Peyer's patch (tissue), 4 donors: ENCODE measurements around the gene KCNB1.

Experiments used
- CTCF ChIP-seq, 6 experiments: fragments of 450-650 bp in 4 of 6; fragments of 200-600 bp in 2 of 6; sonication (generic) in 1 of 6; IDR thresholded peaks; one replicate each; pipeline ENCODE4 v1.5.1; 2017 to 2019; ENCODE audit warnings: antibody characterized with exemption in 6 of 6, mild to moderate bottlenecking in 3 of 6, moderate library complexity in 1 of 6
- POLR2A ChIP-seq, 2 donors: fragments of 450-650 bp; IDR thresholded peaks; one replicate each; pipeline ENCODE4 v1.5.1; 2017; ENCODE audit warnings: antibody characterized with exemption in 2 of 2, mild to moderate bottlenecking in 2 of 2, moderate library complexity in 2 of 2

- no peak for TF ChIP-seq POLR2A (IDR thresholded peaks at IDR 0.05)
- no peak for TF ChIP-seq CTCF (IDR thresholded peaks at IDR 0.05)
These were observed 147.0 kb downstream of the KCNB1 start for GRCh38 chr20:49335476-49335875.
